ENCODE data around the gene KDM1A. TPM values are rescaled to one million over a fixed set of nuclear protein-coding genes. Genes with fewer than 3 reads are reported as not detected.

KDM1A gene
- total RNA-seq, 1 donor from 2014 or later = 27.4 TPM

DNA sequence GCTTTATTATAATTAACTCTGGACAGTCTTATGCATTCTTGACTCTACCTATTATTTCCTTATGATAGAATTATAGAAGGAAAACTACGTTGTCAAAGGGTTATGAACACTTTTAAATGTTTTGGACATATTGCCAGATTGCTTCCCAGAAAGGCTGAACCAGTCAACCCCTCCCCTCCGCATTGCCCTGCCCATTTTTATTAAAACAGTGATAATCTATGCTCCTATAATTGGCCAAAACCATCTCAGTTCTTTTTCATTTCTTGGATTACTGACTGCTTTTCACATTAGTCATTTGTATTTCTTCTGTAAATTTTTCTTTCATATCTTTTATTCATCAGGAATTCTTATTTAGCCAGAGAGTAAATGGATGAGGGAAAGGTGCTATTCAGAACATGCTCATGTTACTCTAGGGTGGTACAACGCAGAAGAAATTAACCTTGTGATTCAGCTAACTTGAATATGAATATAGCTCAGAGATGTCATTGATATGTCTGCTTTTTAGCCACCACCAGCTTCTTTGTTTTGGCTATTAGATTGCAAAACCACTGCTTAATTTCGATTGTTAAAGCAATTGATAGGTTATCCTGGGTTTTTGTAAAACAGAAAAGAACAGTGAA, 32.1 kb downstream of the KDM1A start:
- TF ChIP-seq, protein P1, sequence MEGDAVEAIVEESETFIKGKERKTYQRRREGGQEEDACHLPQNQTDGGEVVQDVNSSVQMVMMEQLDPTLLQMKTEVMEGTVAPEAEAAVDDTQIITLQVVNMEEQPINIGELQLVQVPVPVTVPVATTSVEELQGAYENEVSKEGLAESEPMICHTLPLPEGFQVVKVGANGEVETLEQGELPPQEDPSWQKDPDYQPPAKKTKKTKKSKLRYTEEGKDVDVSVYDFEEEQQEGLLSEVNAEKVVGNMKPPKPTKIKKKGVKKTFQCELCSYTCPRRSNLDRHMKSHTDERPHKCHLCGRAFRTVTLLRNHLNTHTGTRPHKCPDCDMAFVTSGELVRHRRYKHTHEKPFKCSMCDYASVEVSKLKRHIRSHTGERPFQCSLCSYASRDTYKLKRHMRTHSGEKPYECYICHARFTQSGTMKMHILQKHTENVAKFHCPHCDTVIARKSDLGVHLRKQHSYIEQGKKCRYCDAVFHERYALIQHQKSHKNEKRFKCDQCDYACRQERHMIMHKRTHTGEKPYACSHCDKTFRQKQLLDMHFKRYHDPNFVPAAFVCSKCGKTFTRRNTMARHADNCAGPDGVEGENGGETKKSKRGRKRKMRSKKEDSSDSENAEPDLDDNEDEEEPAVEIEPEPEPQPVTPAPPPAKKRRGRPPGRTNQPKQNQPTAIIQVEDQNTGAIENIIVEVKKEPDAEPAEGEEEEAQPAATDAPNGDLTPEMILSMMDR (IDR thresholded peaks at IDR 0.05; ENCODE audit: borderline replicate concordance) = no peak
- no peak overlapping the region for H3K4me3 ChIP-seq
- H3K27me3 ChIP-seq (ENCODE audit: low read depth) = no peaks in the 10 kb centered on the region
- DNase-seq = no peak
- H3K36me3 ChIP-seq = peaks cover 40% of the 10 kb centered on the region
- intact Hi-C loops (cut with micrococcal nuclease) = no loop called here
- no peaks in the 10 kb centered on the region for H3K9me3 ChIP-seq (replicated peaks)
- H3K27ac ChIP-seq (replicated peaks) = no peak overlapping the region
- peaks cover 16% of the 10 kb centered on the region for H3K4me1 ChIP-seq

DNA sequence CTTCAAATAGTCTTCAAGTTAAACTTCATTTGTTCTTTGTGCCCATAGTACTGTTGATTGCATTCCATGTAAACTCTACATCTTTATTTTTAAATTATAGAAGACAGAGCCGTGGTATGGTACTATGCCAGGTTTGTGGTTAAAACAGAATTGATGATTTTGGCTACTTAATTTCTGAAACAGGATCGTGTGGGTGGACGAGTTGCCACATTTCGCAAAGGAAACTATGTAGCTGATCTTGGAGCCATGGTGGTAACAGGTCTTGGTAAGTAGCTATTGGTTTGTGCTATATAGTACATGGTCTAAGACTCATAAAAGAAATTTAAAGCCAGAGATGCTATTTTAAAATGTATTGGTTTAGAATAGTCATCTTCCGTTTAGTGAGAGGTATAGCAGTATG, 38.0 kb downstream of the KDM1A start:
- intact Hi-C loops (cut with micrococcal nuclease) = no loop called here
- Histone ChIP-seq H3K36me3 (peaks cover 85% of the 10 kb centered on the region), H3K4me3 (no peak overlapping the region), H3K27me3 (ENCODE audit: low read depth) (no peaks in the 10 kb centered on the region), H3K4me1 (no peaks in the 10 kb centered on the region), H3K27ac (replicated peaks) (no peak overlapping the region), H3K9me3 (replicated peaks) (no peaks in the 10 kb centered on the region)
- no peak for DNase-seq
- TF ChIP-seq, protein P1 (IDR thresholded peaks at IDR 0.05; ENCODE audit: borderline replicate concordance) = no peak

DNA sequence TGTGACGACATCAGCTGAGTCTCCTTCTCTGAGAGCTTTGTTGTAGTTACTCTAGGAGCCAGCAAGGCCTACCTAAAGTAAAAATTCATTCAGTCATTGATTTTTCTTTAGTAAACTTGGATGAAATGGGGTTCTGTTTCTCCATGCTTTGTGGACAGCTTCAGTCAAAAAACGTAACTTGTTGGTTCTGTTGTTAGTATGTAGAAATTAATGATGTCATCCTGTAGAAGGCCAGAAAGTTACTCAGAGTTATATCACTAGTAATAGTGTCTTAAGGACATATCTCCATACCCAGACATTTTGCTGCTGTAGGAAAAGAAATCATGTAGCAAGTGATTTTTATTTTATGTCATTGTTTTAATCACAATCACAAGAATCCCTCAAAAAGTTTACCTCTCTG, 43.0 kb downstream of the KDM1A start:
- TF ChIP-seq, protein P1 (IDR thresholded peaks at IDR 0.05; ENCODE audit: borderline replicate concordance) = no peak
- H3K9me3 ChIP-seq (replicated peaks) = no peaks in the 10 kb centered on the region
- H3K27me3 ChIP-seq (ENCODE audit: low read depth) = no peaks in the 10 kb centered on the region
- no peaks in the 10 kb centered on the region for H3K4me1 ChIP-seq
- no peak overlapping the region for H3K4me3 ChIP-seq
- intact Hi-C loops (cut with micrococcal nuclease) = no loop called here
- DNase-seq = no peak
- peaks cover 71% of the 10 kb centered on the region for H3K36me3 ChIP-seq
- no peak overlapping the region for H3K27ac ChIP-seq (replicated peaks)

DNA sequence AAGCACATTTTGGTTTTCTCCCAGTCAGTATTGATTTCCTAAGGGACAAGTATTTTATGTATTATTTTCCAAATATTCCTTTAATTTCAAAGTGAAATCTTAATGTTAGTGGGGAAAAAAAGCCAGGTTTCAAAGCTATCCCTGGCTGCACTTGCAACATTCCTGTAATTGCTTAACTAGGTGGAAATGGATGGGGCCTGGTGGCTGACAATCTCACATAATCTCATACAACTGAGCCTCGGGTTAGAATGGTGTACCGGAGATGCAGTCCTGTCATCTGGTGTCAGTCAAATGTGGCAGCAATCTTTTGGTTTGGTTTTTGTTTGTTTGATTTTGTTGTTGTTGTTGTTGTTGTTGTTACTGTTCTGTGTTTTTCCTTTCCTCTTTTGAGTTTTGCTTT, 46.1 kb downstream of the KDM1A start:
- H3K27me3 ChIP-seq (ENCODE audit: low read depth) = no peaks in the 10 kb centered on the region
- TF ChIP-seq, protein P1 (IDR thresholded peaks at IDR 0.05; ENCODE audit: borderline replicate concordance) = no peak
- no peak for DNase-seq
- no peaks in the 10 kb centered on the region for H3K9me3 ChIP-seq (replicated peaks)
- no peaks in the 10 kb centered on the region for H3K4me1 ChIP-seq
- peaks cover 70% of the 10 kb centered on the region for H3K36me3 ChIP-seq
- intact Hi-C loops (cut with micrococcal nuclease) = no loop called here
- no peak overlapping the region for H3K4me3 ChIP-seq
- no peak overlapping the region for H3K27ac ChIP-seq (replicated peaks)

DNA sequence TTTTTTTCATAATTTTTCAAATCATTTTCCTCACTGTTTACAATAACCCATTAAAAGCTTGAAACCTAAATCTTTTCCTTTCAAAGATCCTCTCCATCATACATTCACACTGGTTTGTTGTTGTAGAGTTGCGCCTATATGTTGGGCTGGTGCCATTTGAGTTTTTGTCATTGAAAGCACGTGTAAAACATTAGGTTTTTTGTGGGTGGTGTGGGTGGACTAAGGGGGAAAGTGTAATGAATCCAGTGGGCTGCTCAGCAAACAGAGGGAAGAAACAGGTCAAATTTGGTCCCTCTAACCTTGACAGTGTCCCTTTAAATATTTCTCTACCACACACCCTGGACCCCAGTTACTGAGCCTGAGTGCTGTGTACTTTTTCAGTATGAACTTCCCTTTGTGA, 46.8 kb downstream of the KDM1A start:
- H3K4me3 ChIP-seq = no peak overlapping the region
- intact Hi-C loops (cut with micrococcal nuclease) = no loop called here
- DNase-seq = no peak
- H3K36me3 ChIP-seq = peaks cover 70% of the 10 kb centered on the region
- no peak overlapping the region for H3K27ac ChIP-seq (replicated peaks)
- TF ChIP-seq, protein P1 (IDR thresholded peaks at IDR 0.05; ENCODE audit: borderline replicate concordance) = no peak
- H3K4me1 ChIP-seq = no peaks in the 10 kb centered on the region
- H3K27me3 ChIP-seq (ENCODE audit: low read depth) = no peaks in the 10 kb centered on the region
- H3K9me3 ChIP-seq (replicated peaks) = no peaks in the 10 kb centered on the region
